HL-60/S4 (cell line): ENCODE data around the gene SYT13.

Experiments
- in situ Hi-C: fragments of 300-500 bp; cut with MboI; formaldehyde crosslinking; loops from 2 replicates; pipeline ENCODE4 v1.14.3; 2022; ENCODE audit warnings: low sequenced_read_pairs

The SYT13 gene, protein sequence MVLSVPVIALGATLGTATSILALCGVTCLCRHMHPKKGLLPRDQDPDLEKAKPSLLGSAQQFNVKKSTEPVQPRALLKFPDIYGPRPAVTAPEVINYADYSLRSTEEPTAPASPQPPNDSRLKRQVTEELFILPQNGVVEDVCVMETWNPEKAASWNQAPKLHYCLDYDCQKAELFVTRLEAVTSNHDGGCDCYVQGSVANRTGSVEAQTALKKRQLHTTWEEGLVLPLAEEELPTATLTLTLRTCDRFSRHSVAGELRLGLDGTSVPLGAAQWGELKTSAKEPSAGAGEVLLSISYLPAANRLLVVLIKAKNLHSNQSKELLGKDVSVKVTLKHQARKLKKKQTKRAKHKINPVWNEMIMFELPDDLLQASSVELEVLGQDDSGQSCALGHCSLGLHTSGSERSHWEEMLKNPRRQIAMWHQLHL

DNA sequence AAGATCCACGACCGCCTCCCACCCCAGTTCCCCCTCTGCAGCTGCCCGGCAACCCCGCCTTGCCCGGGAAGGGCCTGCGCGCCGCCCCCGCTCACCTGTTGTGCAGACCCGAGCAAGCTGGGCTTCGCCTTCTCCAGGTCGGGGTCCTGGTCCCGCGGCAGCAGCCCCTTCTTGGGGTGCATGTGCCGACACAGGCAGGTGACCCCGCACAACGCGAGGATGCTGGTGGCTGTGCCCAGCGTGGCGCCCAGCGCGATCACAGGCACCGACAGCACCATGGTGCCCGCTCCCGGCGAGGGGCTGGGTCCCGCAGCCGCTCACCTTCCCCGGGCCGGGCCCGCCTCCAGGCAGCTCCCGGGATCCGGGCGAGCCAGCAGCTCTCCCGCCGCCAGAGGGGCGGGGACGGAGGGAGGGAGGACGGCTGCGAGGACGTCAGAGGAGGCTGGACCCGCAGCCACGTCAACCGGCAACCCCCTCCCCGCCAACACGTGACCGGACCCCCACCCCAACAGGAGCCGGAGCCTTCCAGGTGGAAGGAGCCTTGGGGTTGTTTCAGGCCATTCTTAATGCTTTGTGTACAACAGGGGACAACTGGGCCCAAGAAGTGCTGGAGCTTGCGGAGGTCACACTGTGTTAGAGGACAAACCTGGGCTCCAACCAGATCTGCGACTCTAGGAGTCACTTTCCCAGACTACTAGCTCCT lies at the start of gene SYT13:
Gene SYT13 (minus strand): TSS at position 412 of the 703 bp plus-strand sequence. CDS start 134 bp downstream, at position 278.
- in situ Hi-C loops: no loop called here

- in situ Hi-C loops: no loop called here
Measured at GRCh38 chr11:45335434-45335833, 49.3 kb upstream of the SYT13 start.

GRCh38 chr11:45334836-45335235 lies 48.7 kb upstream of the SYT13 start:
- in situ Hi-C loops: no loop called here

GRCh38 chr11:45334410-45334809 lies 48.3 kb upstream of the SYT13 start:
- in situ Hi-C loops: no loop called here

GRCh38 chr11:45333001-45333971 lies 47.1 kb upstream of the SYT13 start:
- in situ Hi-C loops: no loop called here

DNA sequence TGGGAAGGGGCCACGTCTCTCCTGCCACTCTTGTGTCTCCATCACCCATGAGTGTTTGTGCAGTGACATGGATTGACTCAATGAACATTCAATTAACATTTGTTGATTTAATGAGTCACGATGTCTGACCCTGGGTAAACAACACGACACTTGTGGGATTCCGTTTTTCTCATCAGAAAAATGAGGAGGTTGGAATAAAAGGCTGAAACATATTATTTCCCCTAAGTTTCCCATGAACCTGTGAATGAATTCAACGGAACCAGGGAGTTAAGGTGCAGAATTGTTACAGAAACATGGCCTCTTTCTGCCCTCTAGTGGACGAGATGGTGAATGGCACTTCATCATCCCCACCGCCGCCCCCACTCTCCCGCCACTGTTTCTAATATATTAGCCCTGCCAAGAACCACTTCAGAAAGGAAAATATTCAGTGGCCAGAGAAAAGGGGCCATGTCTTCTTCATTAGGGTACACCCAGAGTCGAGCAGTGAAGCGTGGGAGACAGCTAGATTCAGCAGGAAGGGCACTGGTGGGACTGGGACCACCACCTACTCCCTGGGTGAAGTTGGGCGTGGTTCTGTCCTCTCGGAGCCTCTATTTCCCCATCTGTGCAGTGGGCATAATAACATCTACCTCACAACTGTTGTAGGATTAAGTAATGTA lies 46.3 kb upstream of the SYT13 start:
- in situ Hi-C loops: no loop called here

DNA sequence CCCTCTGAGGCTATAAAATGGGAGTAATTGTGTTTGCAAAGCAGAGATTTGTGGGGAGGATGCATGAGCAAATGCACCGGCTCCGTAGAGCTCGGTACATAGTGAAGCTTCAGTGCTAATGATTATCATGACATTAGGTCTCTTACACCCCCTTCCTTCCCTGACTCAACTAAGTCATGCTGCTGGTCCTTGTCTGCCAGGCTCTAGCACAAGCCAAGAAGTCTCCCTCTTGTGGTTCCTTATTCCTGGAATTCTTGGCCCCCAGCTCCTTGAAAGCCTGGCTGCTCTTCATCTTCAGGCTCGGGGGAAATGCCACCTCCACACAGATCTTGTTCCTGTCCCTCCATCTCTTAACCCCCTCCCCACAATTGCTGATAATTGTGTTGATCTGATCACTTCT lies 45.7 kb upstream of the SYT13 start:
- in situ Hi-C loops: no loop called here

DNA sequence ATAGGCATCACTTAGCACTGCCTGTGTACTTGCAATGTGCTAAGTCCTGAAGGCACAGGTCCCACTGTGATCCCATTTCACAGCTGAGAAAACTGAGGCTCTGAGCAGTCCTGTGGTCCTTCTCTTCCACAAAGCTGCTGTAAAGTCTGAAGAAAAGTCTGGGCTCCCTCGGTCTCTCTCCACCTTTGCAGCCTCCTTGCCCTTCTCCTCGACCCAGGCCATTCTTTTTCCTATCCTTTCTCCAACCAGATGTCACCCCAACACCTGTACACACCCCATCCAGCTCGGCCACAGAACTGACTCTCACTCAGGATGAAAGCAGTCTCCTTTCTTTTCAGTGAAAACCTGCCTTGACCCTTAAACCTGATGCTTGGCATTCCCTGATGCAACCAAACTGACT lies 42.6 kb upstream of the SYT13 start:
- in situ Hi-C loops: loop anchor here (10.0 kb wide), 1 partner anchor 214 kb away; no protein-coding TSS in a partner anchor

GRCh38 chr11:45324459-45324858 lies 38.3 kb upstream of the SYT13 start:
- in situ Hi-C loops: loop anchor here (10.0 kb wide), 1 partner anchor 210 kb away; no protein-coding TSS in a partner anchor

- in situ Hi-C loops: loop anchor here (10.0 kb wide), 1 partner anchor 209 kb away; no protein-coding TSS in a partner anchor
Measured at GRCh38 chr11:45323601-45324249, 37.6 kb upstream of the SYT13 start.

DNA sequence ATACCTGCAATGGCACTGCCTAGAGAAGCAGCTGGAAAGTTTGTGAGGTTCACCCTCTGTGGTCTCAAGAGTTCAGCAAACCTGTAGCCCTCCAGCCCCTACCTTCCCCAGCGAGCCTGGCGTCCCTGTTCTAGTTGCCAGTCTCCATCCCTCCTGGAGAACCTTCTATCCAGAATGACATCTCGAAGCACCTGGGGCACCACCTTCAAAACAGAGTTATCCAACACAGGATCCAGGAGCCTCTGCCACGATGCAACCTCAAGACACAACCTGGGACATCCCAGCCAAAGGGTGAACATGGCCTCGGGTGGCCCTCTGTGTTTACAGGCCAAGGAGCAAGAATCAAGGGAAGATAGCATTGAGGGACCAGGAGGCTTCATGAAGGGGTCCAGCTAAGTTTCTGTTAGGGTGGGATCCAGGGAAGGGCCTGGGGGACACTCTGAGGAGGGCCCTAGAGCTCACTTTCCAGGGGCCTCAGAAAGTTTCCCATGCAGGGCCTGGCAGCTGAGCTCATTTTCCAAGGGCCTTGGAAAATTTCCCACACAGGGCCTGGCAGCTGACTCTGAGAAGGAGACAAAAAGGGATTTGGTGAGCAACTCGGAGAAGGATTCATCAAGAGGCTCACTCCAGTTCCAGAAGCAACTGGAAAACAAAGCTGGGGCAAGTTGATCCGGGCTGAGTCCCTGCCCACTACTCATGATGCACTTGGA lies 36.9 kb upstream of the SYT13 start:
- in situ Hi-C loops: loop anchor here (10.0 kb wide), 1 partner anchor 208 kb away; no protein-coding TSS in a partner anchor

- in situ Hi-C loops: loop anchor here (10.0 kb wide), 1 partner anchor 207 kb away; no protein-coding TSS in a partner anchor
Measured at GRCh38 chr11:45322111-45322705, 36.1 kb upstream of the SYT13 start.

- in situ Hi-C loops: loop anchor here (10.0 kb wide), 1 partner anchor 207 kb away; no protein-coding TSS in a partner anchor
Measured at GRCh38 chr11:45321669-45322068, 35.5 kb upstream of the SYT13 start.

DNA sequence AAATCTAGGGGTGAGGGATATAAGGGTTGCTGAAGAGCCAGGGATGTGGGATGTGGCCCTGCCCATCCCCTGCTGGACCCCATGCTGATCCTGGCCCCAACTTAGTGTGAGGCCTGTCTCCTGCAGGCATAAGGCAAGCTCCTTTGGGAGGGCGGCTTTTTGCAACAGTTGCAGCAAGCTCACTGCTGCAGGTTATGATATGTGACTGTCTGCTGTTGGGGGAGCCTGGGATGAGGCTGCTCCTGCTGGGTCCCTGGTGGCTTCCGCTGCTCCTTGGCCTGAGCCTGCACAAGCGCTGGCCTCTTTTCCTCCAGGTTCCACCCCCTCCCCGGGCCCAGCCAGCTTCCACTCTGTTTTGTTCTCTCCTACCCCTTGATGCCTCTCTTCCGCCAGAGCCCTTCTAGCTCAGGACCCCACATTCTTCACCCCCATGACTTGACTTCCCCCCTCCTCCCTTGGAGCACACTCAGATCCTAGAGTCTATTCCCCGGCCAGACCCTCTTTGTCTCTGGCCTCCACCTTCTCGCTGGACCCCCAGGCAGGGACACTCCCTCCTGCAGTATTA lies 35.0 kb upstream of the SYT13 start:
- in situ Hi-C loops: loop anchor here (10.0 kb wide), 1 partner anchor 206 kb away; no protein-coding TSS in a partner anchor

- in situ Hi-C loops: loop anchor here (10.0 kb wide), 1 partner anchor 206 kb away; no protein-coding TSS in a partner anchor
Measured at GRCh38 chr11:45320371-45320770, 34.2 kb upstream of the SYT13 start.

DNA sequence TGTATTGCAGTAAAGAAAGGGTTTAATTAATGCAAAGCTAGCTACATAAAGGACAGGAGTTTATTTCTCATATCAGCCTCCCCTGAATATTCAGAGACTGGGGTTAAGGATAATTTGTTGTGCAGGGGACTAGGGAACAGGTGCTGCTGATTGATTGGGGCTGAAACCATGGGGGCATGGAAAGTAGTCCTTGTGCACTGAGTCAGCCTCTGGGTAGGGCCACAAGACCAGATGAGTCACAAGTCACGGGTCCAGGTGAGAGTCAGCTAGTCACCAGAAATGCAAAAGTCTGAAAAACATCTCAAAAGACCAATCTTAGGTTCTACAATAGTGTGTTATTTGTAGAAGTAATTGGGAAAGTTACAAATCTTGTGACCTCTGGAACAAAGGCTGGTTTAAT lies 32.9 kb upstream of the SYT13 start:
- in situ Hi-C loops: no loop called here

GRCh38 chr11:45318516-45318915 lies 32.4 kb upstream of the SYT13 start:
- in situ Hi-C loops: no loop called here

- in situ Hi-C loops: no loop called here
Measured at GRCh38 chr11:45316258-45316657, 30.1 kb upstream of the SYT13 start.
